ENCODE measurements around the gene RBM3.

Gene RBM3

DNA sequence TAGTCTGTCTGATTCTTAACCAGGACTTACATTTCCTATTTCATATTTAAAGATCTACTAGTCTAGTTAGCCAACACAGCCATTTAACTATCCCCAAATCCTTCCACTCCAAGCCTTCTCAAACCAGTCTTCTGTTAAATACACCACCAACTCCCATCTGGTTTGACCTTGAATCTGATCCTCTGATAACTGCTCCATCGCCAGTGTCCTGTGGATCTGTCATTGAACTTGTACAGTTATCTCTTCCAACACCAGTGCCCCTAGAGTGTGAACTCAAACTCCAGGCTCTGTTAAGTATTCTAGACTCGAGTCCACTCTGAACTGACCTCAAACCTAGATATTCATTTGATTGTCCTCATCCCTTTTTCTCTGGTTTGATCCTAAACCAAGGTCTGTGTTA is 37.4 kb downstream of the RBM3 start:
- Histone ChIP-seq H3K4me3 (ENCODE audit: severe bottlenecking) (no peak overlapping the region), H3K4me1 (ENCODE audit: insufficient read depth, poor library complexity, severe bottlenecking) (no peaks in the 10 kb centered on the region), H3K9me3 (ENCODE audit: severe bottlenecking) (no peaks in the 10 kb centered on the region), H3K27ac (ENCODE audit: poor library complexity, severe bottlenecking) (no peak overlapping the region), H3K27me3 (ENCODE audit: insufficient read depth, poor library complexity, severe bottlenecking) (no peaks in the 10 kb centered on the region), H3K36me3 (ENCODE audit: low read depth) (no peaks in the 10 kb centered on the region)
- DNase-seq (ENCODE audit: low spot score) (no peak), ATAC-seq (ENCODE audit: low read depth) (no peak)
- TF ChIP-seq, protein P1, sequence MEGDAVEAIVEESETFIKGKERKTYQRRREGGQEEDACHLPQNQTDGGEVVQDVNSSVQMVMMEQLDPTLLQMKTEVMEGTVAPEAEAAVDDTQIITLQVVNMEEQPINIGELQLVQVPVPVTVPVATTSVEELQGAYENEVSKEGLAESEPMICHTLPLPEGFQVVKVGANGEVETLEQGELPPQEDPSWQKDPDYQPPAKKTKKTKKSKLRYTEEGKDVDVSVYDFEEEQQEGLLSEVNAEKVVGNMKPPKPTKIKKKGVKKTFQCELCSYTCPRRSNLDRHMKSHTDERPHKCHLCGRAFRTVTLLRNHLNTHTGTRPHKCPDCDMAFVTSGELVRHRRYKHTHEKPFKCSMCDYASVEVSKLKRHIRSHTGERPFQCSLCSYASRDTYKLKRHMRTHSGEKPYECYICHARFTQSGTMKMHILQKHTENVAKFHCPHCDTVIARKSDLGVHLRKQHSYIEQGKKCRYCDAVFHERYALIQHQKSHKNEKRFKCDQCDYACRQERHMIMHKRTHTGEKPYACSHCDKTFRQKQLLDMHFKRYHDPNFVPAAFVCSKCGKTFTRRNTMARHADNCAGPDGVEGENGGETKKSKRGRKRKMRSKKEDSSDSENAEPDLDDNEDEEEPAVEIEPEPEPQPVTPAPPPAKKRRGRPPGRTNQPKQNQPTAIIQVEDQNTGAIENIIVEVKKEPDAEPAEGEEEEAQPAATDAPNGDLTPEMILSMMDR (IDR thresholded peaks at IDR 0.05; ENCODE audit: poor library complexity, severe bottlenecking), result no peak

DNA sequence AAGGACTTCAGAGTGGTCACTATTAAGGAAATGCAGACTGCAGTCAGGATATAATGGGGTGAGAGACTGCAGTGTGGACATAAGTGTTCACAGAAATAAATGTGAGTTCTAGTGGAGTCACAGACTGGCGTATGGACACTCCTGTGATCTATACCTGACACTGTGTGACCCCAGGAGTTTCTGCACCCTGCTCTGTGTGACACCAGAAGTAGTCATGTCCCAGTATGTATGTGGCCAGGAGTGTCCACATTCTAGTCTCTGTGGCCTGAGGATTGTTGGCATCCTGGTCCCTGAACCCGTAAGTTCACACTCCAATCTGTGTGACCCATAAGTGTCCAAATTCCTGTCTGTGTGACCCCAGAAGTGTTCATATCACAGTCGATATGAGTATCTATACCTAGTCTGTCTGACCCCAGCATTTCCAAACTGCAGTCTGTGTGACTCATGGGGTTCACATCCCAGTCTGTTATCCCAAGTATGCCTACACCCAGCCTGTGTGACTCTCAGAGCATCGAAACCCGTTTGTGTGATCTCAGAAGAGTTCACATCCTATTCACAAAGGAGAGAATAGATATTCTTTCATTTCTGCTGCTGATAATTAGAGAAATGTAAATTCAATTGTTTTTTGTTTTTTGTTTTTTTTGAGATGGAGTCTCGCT is 39.3 kb downstream of the RBM3 start:
- Histone ChIP-seq H3K27me3 (ENCODE audit: insufficient read depth, poor library complexity, severe bottlenecking) (no peaks in the 10 kb centered on the region), H3K4me3 (ENCODE audit: severe bottlenecking) (no peak overlapping the region)
- no peak for ATAC-seq (ENCODE audit: low read depth)

DNA sequence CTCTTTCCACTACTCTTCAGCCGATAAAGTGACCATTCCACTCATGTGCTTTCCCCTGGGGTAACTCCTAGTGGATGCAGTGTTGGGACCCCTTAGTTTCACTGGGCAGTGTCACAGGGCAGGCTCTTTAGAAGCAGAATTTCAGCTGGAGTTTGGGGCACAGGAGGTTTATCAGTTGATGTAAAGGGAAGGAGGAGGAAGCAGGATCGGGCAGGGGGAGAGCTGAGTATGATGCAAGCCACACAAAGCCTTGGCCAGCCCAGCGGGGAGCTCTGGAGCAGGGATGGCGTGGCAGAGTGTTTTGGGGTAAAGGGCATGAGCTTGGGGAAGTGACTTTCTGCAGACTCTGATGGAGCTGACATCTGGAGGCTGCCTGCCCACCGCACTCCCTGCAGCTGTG is 42.3 kb downstream of the RBM3 start:
- TF ChIP-seq, protein P1 (IDR thresholded peaks at IDR 0.05; ENCODE audit: poor library complexity, severe bottlenecking), result no peak
- Histone ChIP-seq H3K27me3 (ENCODE audit: insufficient read depth, poor library complexity, severe bottlenecking) (no peaks in the 10 kb centered on the region), H3K36me3 (ENCODE audit: low read depth) (no peaks in the 10 kb centered on the region), H3K4me1 (ENCODE audit: insufficient read depth, poor library complexity, severe bottlenecking) (no peaks in the 10 kb centered on the region), H3K9me3 (ENCODE audit: severe bottlenecking) (no peaks in the 10 kb centered on the region), H3K27ac (ENCODE audit: poor library complexity, severe bottlenecking) (no peak overlapping the region), H3K4me3 (ENCODE audit: severe bottlenecking) (no peak overlapping the region)
- DNase-seq (ENCODE audit: low spot score) (no peak), ATAC-seq (ENCODE audit: low read depth) (no peak)

More for the DNA sequence above, 39.3 kb downstream of the RBM3 start:
- no peak for DNase-seq (ENCODE audit: low spot score)
- Histone ChIP-seq H3K27ac (ENCODE audit: poor library complexity, severe bottlenecking) (no peak overlapping the region), H3K4me1 (ENCODE audit: insufficient read depth, poor library complexity, severe bottlenecking) (no peaks in the 10 kb centered on the region), H3K36me3 (ENCODE audit: low read depth) (no peaks in the 10 kb centered on the region), H3K9me3 (ENCODE audit: severe bottlenecking) (no peaks in the 10 kb centered on the region)
- TF ChIP-seq, protein P1 (IDR thresholded peaks at IDR 0.05; ENCODE audit: poor library complexity, severe bottlenecking), result no peak

GRCh38 chrX:48617542-48618340 is 43.5 kb downstream of the RBM3 start:
- DNase-seq (ENCODE audit: low spot score) (no peak), ATAC-seq (ENCODE audit: low read depth) (no peak)
- TF ChIP-seq, protein P1 (IDR thresholded peaks at IDR 0.05; ENCODE audit: poor library complexity, severe bottlenecking), result no peak
- Histone ChIP-seq H3K27ac (ENCODE audit: poor library complexity, severe bottlenecking) (no peak overlapping the region), H3K4me1 (ENCODE audit: insufficient read depth, poor library complexity, severe bottlenecking) (no peaks in the 10 kb centered on the region), H3K27me3 (ENCODE audit: insufficient read depth, poor library complexity, severe bottlenecking) (no peaks in the 10 kb centered on the region), H3K9me3 (ENCODE audit: severe bottlenecking) (no peaks in the 10 kb centered on the region), H3K4me3 (ENCODE audit: severe bottlenecking) (no peak overlapping the region), H3K36me3 (ENCODE audit: low read depth) (no peaks in the 10 kb centered on the region)
